Suppressor macrophage treated with lipopolysaccharide for 4 hours (primary cell): Measurements from ENCODE around the gene LAMA5.

Source experiments
- DNase-seq: peaks from one replicate; pipeline ENCODE4 v3.0.0-alpha.2; 2020

Gene LAMA5

GRCh38 chr20:62358171-62359042 is 8.7 kb downstream of the LAMA5 start:
- DNase-seq: no peak

GRCh38 chr20:62357681-62358080 is 9.4 kb downstream of the LAMA5 start:
- DNase-seq: no peak

GRCh38 chr20:62357187-62357667 is 9.9 kb downstream of the LAMA5 start:
- DNase-seq: no peak

GRCh38 chr20:62356589-62357186 is 10.4 kb downstream of the LAMA5 start:
- DNase-seq: no peak

- no peak for DNase-seq
Measured at GRCh38 chr20:62355878-62356588, 11.1 kb downstream of the LAMA5 start.

GRCh38 chr20:62355516-62355877 is 11.6 kb downstream of the LAMA5 start:
- DNase-seq: no peak

GRCh38 chr20:62354811-62355341 is 12.2 kb downstream of the LAMA5 start:
- DNase-seq: no peak

GRCh38 chr20:62354031-62354808 is 12.9 kb downstream of the LAMA5 start:
- no peak for DNase-seq

GRCh38 chr20:62353289-62354030 is 13.7 kb downstream of the LAMA5 start:
- DNase-seq: no peak

GRCh38 chr20:62352402-62353288 is 14.5 kb downstream of the LAMA5 start:
- no peak for DNase-seq

GRCh38 chr20:62351469-62352401 is 15.4 kb downstream of the LAMA5 start:
- DNase-seq: no peak

- DNase-seq: no peak
Measured at GRCh38 chr20:62350629-62351422, 16.3 kb downstream of the LAMA5 start.

- no peak for DNase-seq
Measured at GRCh38 chr20:62350098-62350628, 16.9 kb downstream of the LAMA5 start.

GRCh38 chr20:62349556-62350097 is 17.5 kb downstream of the LAMA5 start:
- DNase-seq: no peak

GRCh38 chr20:62348604-62349003 is 18.5 kb downstream of the LAMA5 start:
- DNase-seq: no peak

- no peak for DNase-seq
Measured at GRCh38 chr20:62347445-62347844, 19.7 kb downstream of the LAMA5 start.

GRCh38 chr20:62347151-62347404 is 20.0 kb downstream of the LAMA5 start:
- DNase-seq: no peak

GRCh38 chr20:62346398-62347150 is 20.5 kb downstream of the LAMA5 start:
- DNase-seq: no peak
